ENCODE data around the gene CADM2. TPM values are rescaled to one million over a fixed set of nuclear protein-coding genes. Genes with fewer than 3 reads are reported as not detected.

Gene CADM2
- total and polyA plus RNA-seq, 12 donors: 0.12 to 3.0 (median 0.62) TPM

GRCh38 chr3:85004147-85004546 lies 45.4 kb downstream of the CADM2 start:
- TF ChIP-seq, protein P1, sequence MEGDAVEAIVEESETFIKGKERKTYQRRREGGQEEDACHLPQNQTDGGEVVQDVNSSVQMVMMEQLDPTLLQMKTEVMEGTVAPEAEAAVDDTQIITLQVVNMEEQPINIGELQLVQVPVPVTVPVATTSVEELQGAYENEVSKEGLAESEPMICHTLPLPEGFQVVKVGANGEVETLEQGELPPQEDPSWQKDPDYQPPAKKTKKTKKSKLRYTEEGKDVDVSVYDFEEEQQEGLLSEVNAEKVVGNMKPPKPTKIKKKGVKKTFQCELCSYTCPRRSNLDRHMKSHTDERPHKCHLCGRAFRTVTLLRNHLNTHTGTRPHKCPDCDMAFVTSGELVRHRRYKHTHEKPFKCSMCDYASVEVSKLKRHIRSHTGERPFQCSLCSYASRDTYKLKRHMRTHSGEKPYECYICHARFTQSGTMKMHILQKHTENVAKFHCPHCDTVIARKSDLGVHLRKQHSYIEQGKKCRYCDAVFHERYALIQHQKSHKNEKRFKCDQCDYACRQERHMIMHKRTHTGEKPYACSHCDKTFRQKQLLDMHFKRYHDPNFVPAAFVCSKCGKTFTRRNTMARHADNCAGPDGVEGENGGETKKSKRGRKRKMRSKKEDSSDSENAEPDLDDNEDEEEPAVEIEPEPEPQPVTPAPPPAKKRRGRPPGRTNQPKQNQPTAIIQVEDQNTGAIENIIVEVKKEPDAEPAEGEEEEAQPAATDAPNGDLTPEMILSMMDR (IDR thresholded peaks at IDR 0.05): no peak
- ATAC-seq (no peak), DNase-seq (no peak)
- intact Hi-C loops (cut with DNase I): loop anchor here in 1 of 10 donors (10.0 kb wide), 1 partner anchor 659 kb away; no protein-coding TSS in a partner anchor
- Histone ChIP-seq H3K27me3 (no peaks in the 10 kb centered on the region), H3K27ac (no peak overlapping the region), H3K4me1 (no peaks in the 10 kb centered on the region), H3K9me3 (no peaks in the 10 kb centered on the region), H3K4me3 (no peak overlapping the region), H3K36me3 (no peaks in the 10 kb centered on the region)
- WGBS, 2 donors: 81 to 83% methylated on average over 3 of the region's 3 CpGs

DNA sequence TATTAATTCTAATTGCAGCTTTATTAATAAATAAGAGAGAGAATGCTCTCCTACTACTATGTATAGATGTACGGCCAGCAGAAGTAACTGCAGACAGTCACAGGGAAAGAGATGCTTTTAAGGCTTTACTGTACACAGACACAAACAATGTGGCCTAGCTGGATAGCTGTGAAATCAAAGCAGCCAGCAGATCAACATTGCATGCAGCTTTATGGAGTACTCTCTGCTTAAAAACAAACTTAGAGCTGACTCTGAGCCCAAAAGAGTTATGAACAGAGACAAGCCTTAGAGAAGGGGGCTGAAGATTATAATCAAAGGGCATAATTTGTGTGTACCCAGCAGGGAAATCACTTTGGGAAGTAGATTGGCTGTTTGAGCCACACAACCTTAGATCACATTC lies 47.2 kb downstream of the CADM2 start:
- Histone ChIP-seq H3K9me3 (no peaks in the 10 kb centered on the region), H3K4me3 (no peak overlapping the region), H3K27me3 (no peaks in the 10 kb centered on the region), H3K4me1 (no peaks in the 10 kb centered on the region), H3K27ac (no peak overlapping the region), H3K36me3 (no peaks in the 10 kb centered on the region)
- DNase-seq (no peak), ATAC-seq (no peak)
- TF ChIP-seq, protein P1 (IDR thresholded peaks at IDR 0.05): no peak
- intact Hi-C loops (cut with DNase I): loop anchor here in 1 of 10 donors (10.0 kb wide), 1 partner anchor 661 kb away; no protein-coding TSS in a partner anchor
- 75 to 80% methylated on average over 1 of the region's 1 CpG for WGBS, 2 donors

DNA sequence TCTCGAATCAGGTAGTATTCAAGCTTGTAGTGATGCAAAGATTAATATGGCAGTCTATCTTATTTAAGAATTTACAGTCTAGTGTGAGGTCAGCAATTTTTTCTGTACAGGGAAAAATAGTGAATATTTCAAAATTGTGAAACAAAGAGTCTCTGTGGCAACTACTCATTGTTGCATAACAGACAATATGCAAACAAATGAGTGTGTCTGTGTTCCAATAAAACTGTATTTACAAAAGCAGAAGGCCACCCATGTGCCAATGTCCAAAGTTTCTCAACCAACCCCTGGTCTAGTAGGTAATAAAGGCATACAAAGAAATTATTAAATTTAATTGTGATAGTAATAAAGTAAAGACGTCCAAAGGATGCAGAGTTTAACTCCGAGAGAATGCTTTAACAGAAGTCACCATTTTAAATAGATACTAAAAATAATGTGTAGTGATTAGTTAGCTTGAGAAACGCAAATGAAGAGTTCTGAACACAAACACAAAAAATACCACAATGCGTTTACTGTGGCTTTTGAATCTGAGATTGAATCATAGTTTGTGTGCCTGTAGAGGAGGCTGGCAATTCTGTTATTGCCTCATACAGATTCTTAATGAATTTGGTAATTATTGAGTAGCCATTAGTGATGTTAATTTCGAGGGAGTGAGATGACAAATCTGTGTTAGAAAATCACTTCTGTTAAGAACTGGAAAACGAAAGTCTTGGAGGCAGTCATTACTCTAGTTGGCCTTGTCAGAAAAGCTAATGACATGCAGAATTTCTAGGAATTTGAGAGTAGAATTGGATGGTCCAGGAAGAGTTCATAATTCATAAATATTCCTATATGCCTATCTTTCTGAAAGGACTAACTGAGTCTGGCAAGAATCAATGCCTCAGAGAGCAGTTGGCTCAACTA lies 48.7 kb downstream of the CADM2 start:
- DNase-seq: no peak
- H3K4me3 ChIP-seq: no peak overlapping the region
- TF ChIP-seq, protein P1 (IDR thresholded peaks at IDR 0.05): no peak
- no peaks in the 10 kb centered on the region for H3K4me1 ChIP-seq
- 65 to 66% methylated on average over 7 of the region's 7 CpGs for WGBS, 2 donors
- no peaks in the 10 kb centered on the region for H3K27me3 ChIP-seq
- H3K27ac ChIP-seq: no peak overlapping the region
- H3K9me3 ChIP-seq: no peaks in the 10 kb centered on the region
- no peaks in the 10 kb centered on the region for H3K36me3 ChIP-seq
- no peak for ATAC-seq
- intact Hi-C loops (cut with DNase I): loop anchor here in 1 of 10 donors (10.0 kb wide), 1 partner anchor 663 kb away; no protein-coding TSS in a partner anchor

- TF ChIP-seq, protein P1 (IDR thresholded peaks at IDR 0.05): no peak
- Histone ChIP-seq H3K4me3 (no peak overlapping the region), H3K27ac (no peak overlapping the region), H3K27me3 (no peaks in the 10 kb centered on the region), H3K9me3 (no peaks in the 10 kb centered on the region), H3K36me3 (no peaks in the 10 kb centered on the region), H3K4me1 (no peaks in the 10 kb centered on the region)
- whole genome bisulfite sequencing, 2 donors: 57 to 59% methylated on average over 5 of the region's 5 CpGs
- intact Hi-C loops (cut with DNase I): no loop called here
- ATAC-seq (no peak), DNase-seq (no peak)
Observed at GRCh38 chr3:85020828-85021227, 62.0 kb downstream of the CADM2 start.
